ENCODE measurements around the gene GIT1.

DNA sequence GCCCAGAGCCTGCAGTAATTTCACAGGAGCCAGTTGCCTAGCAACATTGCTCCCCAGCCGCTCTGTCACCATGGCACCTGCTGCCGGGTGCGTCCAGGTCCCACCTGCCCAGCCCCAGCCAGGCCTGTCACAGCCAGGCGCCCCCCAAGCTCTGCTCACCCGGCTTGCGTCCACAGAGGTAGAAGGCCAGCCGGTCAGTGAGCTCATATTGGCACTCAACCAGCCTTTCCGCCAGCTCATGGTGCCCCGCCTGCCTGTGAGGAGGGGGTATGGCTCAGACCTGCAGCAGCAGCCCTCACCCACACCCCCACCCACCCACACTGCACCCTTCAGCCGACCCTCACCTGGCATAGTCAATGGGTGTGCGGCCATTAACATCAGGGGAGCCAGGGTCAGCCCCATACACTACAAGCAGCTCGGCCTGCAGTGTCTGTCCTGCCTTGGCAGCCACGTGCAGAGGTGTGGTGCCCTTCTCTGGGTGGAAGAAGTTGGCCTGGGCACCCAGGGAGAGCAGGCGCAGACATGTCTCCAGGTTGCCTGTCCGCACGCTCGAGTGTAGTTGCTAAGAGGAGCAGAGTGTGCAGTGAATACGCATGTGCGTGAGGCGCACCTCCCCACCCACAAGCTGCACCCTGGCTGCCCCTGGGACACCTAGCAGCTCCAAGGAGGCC is 7.7 kb downstream of the GIT1 start:
- TF ChIP-seq POLR2A (IDR thresholded peaks at IDR 0.05) = no peak
- TF ChIP-seq, protein P1, sequence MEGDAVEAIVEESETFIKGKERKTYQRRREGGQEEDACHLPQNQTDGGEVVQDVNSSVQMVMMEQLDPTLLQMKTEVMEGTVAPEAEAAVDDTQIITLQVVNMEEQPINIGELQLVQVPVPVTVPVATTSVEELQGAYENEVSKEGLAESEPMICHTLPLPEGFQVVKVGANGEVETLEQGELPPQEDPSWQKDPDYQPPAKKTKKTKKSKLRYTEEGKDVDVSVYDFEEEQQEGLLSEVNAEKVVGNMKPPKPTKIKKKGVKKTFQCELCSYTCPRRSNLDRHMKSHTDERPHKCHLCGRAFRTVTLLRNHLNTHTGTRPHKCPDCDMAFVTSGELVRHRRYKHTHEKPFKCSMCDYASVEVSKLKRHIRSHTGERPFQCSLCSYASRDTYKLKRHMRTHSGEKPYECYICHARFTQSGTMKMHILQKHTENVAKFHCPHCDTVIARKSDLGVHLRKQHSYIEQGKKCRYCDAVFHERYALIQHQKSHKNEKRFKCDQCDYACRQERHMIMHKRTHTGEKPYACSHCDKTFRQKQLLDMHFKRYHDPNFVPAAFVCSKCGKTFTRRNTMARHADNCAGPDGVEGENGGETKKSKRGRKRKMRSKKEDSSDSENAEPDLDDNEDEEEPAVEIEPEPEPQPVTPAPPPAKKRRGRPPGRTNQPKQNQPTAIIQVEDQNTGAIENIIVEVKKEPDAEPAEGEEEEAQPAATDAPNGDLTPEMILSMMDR (IDR thresholded peaks at IDR 0.05) = no peak

Measured in heart left ventricle (tissue), 13 donors.